IPS-NIHi11 (cell line): ENCODE measurements around the gene STUB1.

ENCODE experiments used
- DNase-seq: peaks from one replicate; pipeline ENCODE4 v3.0.0; 2012; ENCODE audit warnings: mixed read lengths, low spot score

Gene STUB1

GRCh38 chr16:679814-680624, at the start of gene STUB1:
STUB1 (plus strand) TSS chr16:680410; CDS start chr16:680526, 116 bp downstream.
- DNase-seq, result peak; percentile 82

GRCh38 chr16:630815-631405, 49.3 kb upstream of the STUB1 start, which contains the start of gene WFIKKN1:
WFIKKN1 (plus strand) TSS chr16:630985; CDS start chr16:631254, 269 bp downstream.
- peak; percentile 82 for DNase-seq

GRCh38 chr16:631808-632358, 48.3 kb upstream of the STUB1 start:
- no peak for DNase-seq

GRCh38 chr16:632486-633335, 47.5 kb upstream of the STUB1 start:
- DNase-seq, result no peak

- no peak for DNase-seq
Observed at GRCh38 chr16:633336-634050, 46.7 kb upstream of the STUB1 start.

GRCh38 chr16:634051-634670, 46.0 kb upstream of the STUB1 start:
- no peak for DNase-seq

GRCh38 chr16:634996-635395, 45.2 kb upstream of the STUB1 start:
- DNase-seq, result no peak

GRCh38 chr16:635573-636205, 44.5 kb upstream of the STUB1 start:
- no peak for DNase-seq

- peak; percentile 94 for DNase-seq
Observed at GRCh38 chr16:636206-637080, 43.8 kb upstream of the STUB1 start, which contains the start of gene METTL26. METTL26 (minus strand) TSS chr16:636305; CDS start chr16:636290, 15 bp downstream.

- peak; percentile 93 for DNase-seq
Observed at GRCh38 chr16:637081-638018, 42.9 kb upstream of the STUB1 start.

GRCh38 chr16:638034-638543, 42.1 kb upstream of the STUB1 start:
- no peak for DNase-seq

- no peak for DNase-seq
Observed at GRCh38 chr16:638836-639235, 41.4 kb upstream of the STUB1 start.

GRCh38 chr16:640614-641013, 39.6 kb upstream of the STUB1 start:
- DNase-seq, result no peak

- DNase-seq, result peak; percentile 93
Observed at GRCh38 chr16:641326-642188, 38.7 kb upstream of the STUB1 start, which contains the start of gene MCRIP2. MCRIP2 (plus strand) TSS chr16:641828; CDS start chr16:641992, 164 bp downstream.

- peak; percentile 56 for DNase-seq
Observed at GRCh38 chr16:642189-643049, 37.8 kb upstream of the STUB1 start.

GRCh38 chr16:643050-643368, 37.2 kb upstream of the STUB1 start:
- DNase-seq, result no peak
